ENCODE results near the gene DISP2. TPM values are rescaled to one million over a fixed set of nuclear protein-coding genes. Genes with fewer than 3 reads are reported as not detected.

DISP2 gene
- total and polyA plus RNA-seq, 2 experiments from 2014 or later: 0.05 to 0.15 TPM

GRCh38 chr15:40420071-40420713 is 62.2 kb downstream of the DISP2 start:
- Histone ChIP-seq H3K4me3 (no peak overlapping the region), H3K36me3 (peaks cover 18% of the 10 kb centered on the region), H3K4me1 (ENCODE audit: low read depth) (peaks cover 5% of the 10 kb centered on the region), H3K27me3 (no peaks in the 10 kb centered on the region), H3K9me3 (ENCODE audit: low read depth) (no peaks in the 10 kb centered on the region), H3K27ac (no peak overlapping the region)
- TF ChIP-seq, protein P1, sequence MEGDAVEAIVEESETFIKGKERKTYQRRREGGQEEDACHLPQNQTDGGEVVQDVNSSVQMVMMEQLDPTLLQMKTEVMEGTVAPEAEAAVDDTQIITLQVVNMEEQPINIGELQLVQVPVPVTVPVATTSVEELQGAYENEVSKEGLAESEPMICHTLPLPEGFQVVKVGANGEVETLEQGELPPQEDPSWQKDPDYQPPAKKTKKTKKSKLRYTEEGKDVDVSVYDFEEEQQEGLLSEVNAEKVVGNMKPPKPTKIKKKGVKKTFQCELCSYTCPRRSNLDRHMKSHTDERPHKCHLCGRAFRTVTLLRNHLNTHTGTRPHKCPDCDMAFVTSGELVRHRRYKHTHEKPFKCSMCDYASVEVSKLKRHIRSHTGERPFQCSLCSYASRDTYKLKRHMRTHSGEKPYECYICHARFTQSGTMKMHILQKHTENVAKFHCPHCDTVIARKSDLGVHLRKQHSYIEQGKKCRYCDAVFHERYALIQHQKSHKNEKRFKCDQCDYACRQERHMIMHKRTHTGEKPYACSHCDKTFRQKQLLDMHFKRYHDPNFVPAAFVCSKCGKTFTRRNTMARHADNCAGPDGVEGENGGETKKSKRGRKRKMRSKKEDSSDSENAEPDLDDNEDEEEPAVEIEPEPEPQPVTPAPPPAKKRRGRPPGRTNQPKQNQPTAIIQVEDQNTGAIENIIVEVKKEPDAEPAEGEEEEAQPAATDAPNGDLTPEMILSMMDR (IDR thresholded peaks at IDR 0.05; ENCODE audit: low read depth, low read length): no peak
- DNase-seq (ENCODE audit: low read depth in 1 of 2, low spot score in 1 of 2): no peak

DNA sequence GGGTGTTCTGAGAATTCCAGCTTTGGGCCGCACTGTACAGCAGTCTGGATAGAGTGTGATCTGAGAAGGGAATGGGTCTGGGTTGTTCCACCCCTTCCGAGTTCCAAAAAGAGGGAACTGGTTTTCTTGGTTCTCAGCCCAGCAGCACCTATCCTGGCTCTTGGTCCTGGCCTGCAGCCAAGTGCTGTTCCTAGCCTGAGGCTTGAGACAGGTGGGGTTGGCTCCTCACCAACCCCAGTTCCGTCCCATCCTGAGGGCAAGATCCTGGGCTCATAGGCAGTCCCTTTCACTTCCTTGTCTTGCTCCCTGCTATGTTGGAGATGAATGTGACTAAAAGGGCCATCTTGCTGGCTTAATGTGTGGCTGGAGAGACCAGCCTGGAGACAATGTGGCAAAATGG is 62.8 kb downstream of the DISP2 start:
- no peaks in the 10 kb centered on the region for H3K27me3 ChIP-seq
- DNase-seq (ENCODE audit: low read depth in 1 of 2, low spot score in 1 of 2): no peak
- peaks cover 12% of the 10 kb centered on the region for H3K36me3 ChIP-seq
- H3K9me3 ChIP-seq (ENCODE audit: low read depth): no peaks in the 10 kb centered on the region
- TF ChIP-seq, protein P1 (IDR thresholded peaks at IDR 0.05; ENCODE audit: low read depth, low read length): no peak
- H3K27ac ChIP-seq: no peak overlapping the region
- no peak overlapping the region for H3K4me3 ChIP-seq
- peaks cover 5% of the 10 kb centered on the region for H3K4me1 ChIP-seq (ENCODE audit: low read depth)

- Histone ChIP-seq H3K4me1 (ENCODE audit: low read depth) (peaks cover 5% of the 10 kb centered on the region), H3K27ac (no peak overlapping the region), H3K4me3 (no peak overlapping the region), H3K36me3 (peaks cover 10% of the 10 kb centered on the region), H3K27me3 (no peaks in the 10 kb centered on the region), H3K9me3 (ENCODE audit: low read depth) (no peaks in the 10 kb centered on the region)
- DNase-seq (ENCODE audit: low read depth in 1 of 2, low spot score in 1 of 2): peak; percentile 76 to 80
- TF ChIP-seq, protein P1 (IDR thresholded peaks at IDR 0.05; ENCODE audit: low read depth, low read length): peak; percentile 96
Measured at GRCh38 chr15:40421246-40422157, 63.5 kb downstream of the DISP2 start.

DNA sequence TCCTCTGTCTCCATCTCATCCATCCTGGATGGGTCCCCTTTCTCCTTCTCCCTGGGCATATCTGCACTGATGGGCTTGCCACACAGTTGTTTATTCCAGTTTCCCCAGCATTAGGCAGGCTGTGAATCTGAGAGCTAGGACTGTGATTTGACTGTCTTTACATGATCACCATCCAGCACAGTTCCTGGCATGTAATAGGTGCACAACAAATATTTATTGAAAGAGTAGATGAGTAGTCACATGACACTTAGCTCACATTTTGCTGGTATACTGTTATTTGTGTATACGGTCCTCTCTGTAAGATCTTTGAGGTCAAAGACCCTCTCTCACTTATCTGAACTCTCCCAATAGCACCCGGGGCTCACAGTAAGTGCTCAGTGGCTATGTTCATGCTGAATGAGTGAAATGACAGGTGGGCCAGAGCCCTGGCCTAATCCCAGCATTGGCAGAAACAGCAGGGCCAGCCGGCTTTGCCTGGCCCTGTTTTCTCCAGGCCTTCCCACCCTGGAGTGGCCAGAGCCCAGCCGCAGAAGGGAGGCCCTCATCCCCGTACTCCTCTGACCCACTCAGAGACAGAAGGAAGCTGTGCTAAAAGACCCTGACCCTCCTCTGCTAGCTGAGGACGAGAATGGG is 66.6 kb downstream of the DISP2 start:
- Histone ChIP-seq H3K27ac (no peak overlapping the region), H3K36me3 (no peaks in the 10 kb centered on the region), H3K27me3 (no peaks in the 10 kb centered on the region), H3K4me3 (no peak overlapping the region), H3K9me3 (ENCODE audit: low read depth) (no peaks in the 10 kb centered on the region), H3K4me1 (ENCODE audit: low read depth) (peaks cover 5% of the 10 kb centered on the region)
- DNase-seq (ENCODE audit: low read depth in 1 of 2, low spot score in 1 of 2): no peak
- TF ChIP-seq, protein P1 (IDR thresholded peaks at IDR 0.05; ENCODE audit: low read depth, low read length): no peak

DNA sequence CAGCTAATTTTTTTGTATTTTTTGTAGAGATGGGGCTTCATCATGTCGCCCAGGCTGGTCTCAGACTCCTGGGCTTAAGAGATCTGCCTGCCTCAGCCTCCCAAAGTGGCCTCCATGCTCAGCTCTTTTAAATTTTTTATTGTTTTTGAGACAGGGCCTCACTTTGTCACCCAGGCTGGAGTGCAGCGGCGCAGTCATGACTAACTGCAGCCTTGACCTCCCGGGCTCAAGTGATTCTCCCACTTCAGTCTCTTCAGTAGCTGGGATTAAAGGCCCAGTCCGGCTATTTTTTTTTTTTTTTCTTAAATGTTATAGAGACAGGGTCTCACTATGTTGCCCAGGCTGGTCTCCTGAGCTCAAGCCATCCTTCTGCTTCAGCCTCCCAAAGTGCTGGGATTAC is 67.7 kb downstream of the DISP2 start:
- Histone ChIP-seq H3K4me1 (ENCODE audit: low read depth) (peaks cover 5% of the 10 kb centered on the region), H3K36me3 (no peaks in the 10 kb centered on the region), H3K27ac (no peak overlapping the region), H3K27me3 (no peaks in the 10 kb centered on the region), H3K4me3 (no peak overlapping the region), H3K9me3 (ENCODE audit: low read depth) (no peaks in the 10 kb centered on the region)
- TF ChIP-seq, protein P1 (IDR thresholded peaks at IDR 0.05; ENCODE audit: low read depth, low read length): no peak
- no peak for DNase-seq (ENCODE audit: low read depth in 1 of 2, low spot score in 1 of 2)
